ENCODE measurements around the gene MASP1. TPM values are rescaled to one million over a fixed set of nuclear protein-coding genes. Genes with fewer than 3 reads are reported as not detected.

Gene MASP1
- total and polyA plus RNA-seq, 4 donors, result 0.31 to 8.3 (median 0.59) TPM

- no peak for DNase-seq
- 94 to 95% methylated on average over 4 of the region's 4 CpGs for WGBS, 2 donors
- Histone ChIP-seq H3K27me3 (ENCODE audit: control insufficient read depth in 3 of 3, insufficient read depth in 3 of 3, low read length in 2 of 3) (peaks cover 0 to 3% (median 0%) of the 10 kb centered on the region in 3 donors), H3K4me3 (no peak overlapping the region), H3K36me3 (ENCODE audit: control insufficient read depth in 4 of 4, insufficient read depth in 4 of 4, low read length in 4 of 4) (no peaks in the 10 kb centered on the region), H3K9ac (ENCODE audit: insufficient read depth in 1 of 2, low read length in 2 of 2) (no peak overlapping the region), H3K9me3 (ENCODE audit: control insufficient read depth in 4 of 4, insufficient read depth in 3 of 4, low read length in 3 of 4) (peaks cover 0 to 2% (median 0%) of the 10 kb centered on the region in 4 donors), H3K27ac (ENCODE audit: low read depth in 1 of 2, low read length in 1 of 2) (no peak overlapping the region), H3K4me1 (ENCODE audit: control insufficient read depth in 5 of 5, insufficient read depth in 5 of 5, low read length in 5 of 5) (no peaks in the 10 kb centered on the region)
- no peak for TF ChIP-seq CTCF (IDR thresholded peaks at IDR 0.05; ENCODE audit: control extremely low read depth, extremely low read depth)
- ATAC-seq (ENCODE audit: insufficient read depth, low FRiP score), result no peak
Measured at GRCh38 chr3:187334904-187335303, 43.4 kb upstream of the MASP1 start.

GRCh38 chr3:187328691-187329090 is 37.2 kb upstream of the MASP1 start:
- Histone ChIP-seq H3K9me3 (ENCODE audit: control insufficient read depth in 4 of 4, insufficient read depth in 3 of 4, low read length in 3 of 4) (peaks cover 0 to 4% (median 0%) of the 10 kb centered on the region in 4 donors), H3K9ac (ENCODE audit: insufficient read depth in 1 of 2, low read length in 2 of 2) (no peak overlapping the region), H3K36me3 (ENCODE audit: control insufficient read depth in 4 of 4, insufficient read depth in 4 of 4, low read length in 4 of 4) (no peaks in the 10 kb centered on the region), H3K4me1 (ENCODE audit: control insufficient read depth in 5 of 5, insufficient read depth in 5 of 5, low read length in 5 of 5) (no peaks in the 10 kb centered on the region), H3K27ac (ENCODE audit: low read depth in 1 of 2, low read length in 1 of 2) (no peak overlapping the region), H3K4me3 (no peak overlapping the region), H3K27me3 (ENCODE audit: control insufficient read depth in 3 of 3, insufficient read depth in 3 of 3, low read length in 2 of 3) (no peaks in the 10 kb centered on the region)
- DNase-seq, result no peak
- no peak for TF ChIP-seq CTCF (IDR thresholded peaks at IDR 0.05; ENCODE audit: control extremely low read depth, extremely low read depth)
- 95 to 96% methylated on average over 3 of the region's 3 CpGs for WGBS, 2 donors
- no peak for ATAC-seq (ENCODE audit: insufficient read depth, low FRiP score)

- Histone ChIP-seq H3K9me3 (ENCODE audit: control insufficient read depth in 4 of 4, insufficient read depth in 3 of 4, low read length in 3 of 4) (peaks cover 0 to 4% (median 0%) of the 10 kb centered on the region in 4 donors), H3K9ac (ENCODE audit: insufficient read depth in 1 of 2, low read length in 2 of 2) (no peak overlapping the region), H3K4me3 (no peak overlapping the region), H3K27ac (ENCODE audit: low read depth in 1 of 2, low read length in 1 of 2) (no peak overlapping the region), H3K36me3 (ENCODE audit: control insufficient read depth in 4 of 4, insufficient read depth in 4 of 4, low read length in 4 of 4) (no peaks in the 10 kb centered on the region), H3K27me3 (ENCODE audit: control insufficient read depth in 3 of 3, insufficient read depth in 3 of 3, low read length in 2 of 3) (no peaks in the 10 kb centered on the region), H3K4me1 (ENCODE audit: control insufficient read depth in 5 of 5, insufficient read depth in 5 of 5, low read length in 5 of 5) (no peaks in the 10 kb centered on the region)
- WGBS, 2 donors, result 16 to 41% methylated on average over 2 of the region's 2 CpGs
- TF ChIP-seq CTCF (IDR thresholded peaks at IDR 0.05; ENCODE audit: control extremely low read depth, extremely low read depth), result no peak
- ATAC-seq (ENCODE audit: insufficient read depth, low FRiP score), result peak; percentile 13
- DNase-seq, result no peak
Measured at GRCh38 chr3:187327845-187328244, 36.3 kb upstream of the MASP1 start.

GRCh38 chr3:187325632-187326031 is 34.1 kb upstream of the MASP1 start:
- no peak overlapping the region for H3K27ac ChIP-seq (ENCODE audit: low read depth in 1 of 2, low read length in 1 of 2)
- H3K36me3 ChIP-seq (ENCODE audit: control insufficient read depth in 4 of 4, insufficient read depth in 4 of 4, low read length in 4 of 4), result no peaks in the 10 kb centered on the region
- peaks cover 0 to 2% (median 0%) of the 10 kb centered on the region in 3 donors for H3K27me3 ChIP-seq (ENCODE audit: control insufficient read depth in 3 of 3, insufficient read depth in 3 of 3, low read length in 2 of 3)
- no peaks in the 10 kb centered on the region for H3K4me1 ChIP-seq (ENCODE audit: control insufficient read depth in 5 of 5, insufficient read depth in 5 of 5, low read length in 5 of 5)
- H3K4me3 ChIP-seq, result no peak overlapping the region
- DNase-seq (no peak), ATAC-seq (ENCODE audit: insufficient read depth, low FRiP score) (no peak)
- peaks cover 0 to 4% (median 0%) of the 10 kb centered on the region in 4 donors for H3K9me3 ChIP-seq (ENCODE audit: control insufficient read depth in 4 of 4, insufficient read depth in 3 of 4, low read length in 3 of 4)
- WGBS, 2 donors, result 79 to 83% methylated on average over 5 of the region's 5 CpGs
- H3K9ac ChIP-seq (ENCODE audit: insufficient read depth in 1 of 2, low read length in 2 of 2), result no peak overlapping the region
- TF ChIP-seq CTCF (IDR thresholded peaks at IDR 0.05; ENCODE audit: control extremely low read depth, extremely low read depth), result no peak

All from lung (tissue), 12 donors.